Measurements from ENCODE around the gene MYBBP1A. TPM values are rescaled to one million over a fixed set of nuclear protein-coding genes. Genes with fewer than 3 reads are reported as not detected.

Gene MYBBP1A
- total and polyA plus RNA-seq, 2 of the 8 experiments (the other 6 are each of a cell fraction or from before 2014, with no cell fraction given), result 46.8 to 151 TPM

DNA sequence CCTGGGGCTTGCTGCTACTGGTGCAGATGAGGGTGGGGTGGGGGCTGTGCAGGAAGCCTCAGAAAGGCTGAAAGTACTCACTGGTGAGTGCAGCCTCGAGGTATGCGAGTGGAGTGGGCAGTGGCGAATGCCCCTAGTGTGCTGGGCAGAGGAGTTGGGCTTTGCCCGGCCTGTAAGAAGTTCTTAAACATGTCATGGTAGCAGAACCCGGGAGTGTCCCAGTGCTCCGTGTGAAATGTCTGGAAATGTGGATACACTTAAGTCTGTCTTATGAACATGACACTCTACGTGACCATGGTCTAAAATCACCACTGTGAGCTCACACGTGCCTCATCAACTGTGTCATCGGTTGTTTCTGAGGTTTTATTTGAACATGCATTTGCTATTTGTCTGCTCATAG is 30.9 kb upstream of the MYBBP1A start:
- Histone ChIP-seq H3K36me3 (ENCODE audit: control insufficient read depth in 2 of 4, insufficient read depth in 4 of 4, low read length in 3 of 4) (no peaks in the 10 kb centered on the region), H4K91ac (replicated peaks; ENCODE audit: insufficient read length, low read length) (no peak overlapping the region), H2AFZ (ENCODE audit: low read length) (no peak overlapping the region), H3K56ac (replicated peaks; ENCODE audit: insufficient read length, low read depth, low read length) (no peak overlapping the region), H3K18ac (ENCODE audit: extremely low read depth, low read length) (no peak overlapping the region), H2BK20ac (ENCODE audit: low read length) (no peak overlapping the region), H3K4ac (replicated peaks; ENCODE audit: insufficient read length, low read depth, low read length) (no peak overlapping the region), H4K8ac (ENCODE audit: extremely low read depth, insufficient read depth, low read length) (no peak overlapping the region), H3K23me2 (ENCODE audit: low read depth, low read length) (peaks cover 10% of the 10 kb centered on the region; the same call in 1 of the 2 replicates), H3K27me3 (replicated peaks in 1 of 4; ENCODE audit: control insufficient read depth in 3 of 4, extremely low read depth in 1 of 4, insufficient read depth in 3 of 4, low read length in 3 of 4) (peaks cover 8 to 45% (median 38%) of the 10 kb centered on the region in 4 experiments), H2AK5ac (ENCODE audit: low read depth, low read length) (0 out of 2 replicates have a peak overlapping the region, but pooled peaks have one; percentile 13), H3K14ac (ENCODE audit: insufficient read length) (no peak overlapping the region), H2BK15ac (ENCODE audit: low read length) (no peak overlapping the region; the same call in 1 of the 2 replicates), H3K4me3 (ENCODE audit: extremely low read depth in 1 of 4, insufficient read depth in 2 of 4, low read depth in 3 of 4, low read length in 4 of 4) (no peak overlapping the region), H2BK120ac (replicated peaks; ENCODE audit: low read depth, low read length) (no peak overlapping the region), H3K79me1 (ENCODE audit: low read depth, low read length) (no peaks in the 10 kb centered on the region), H3K23ac (ENCODE audit: insufficient read length) (no peak overlapping the region), H3K4me1 (replicated peaks in 1 of 4; ENCODE audit: control insufficient read depth in 3 of 4, insufficient read depth in 4 of 4, low read length in 3 of 4) (peaks cover 0 to 22% (median 13%) of the 10 kb centered on the region in 4 experiments; a peak in 6 of 7 replicates), H4K20me1 (replicated peaks in 1 of 2; ENCODE audit: control insufficient read depth in 1 of 2, insufficient read depth in 2 of 2, low read length in 2 of 2) (peaks cover 0 to 1% of the 10 kb centered on the region in 2 experiments), H3K79me2 (ENCODE audit: control insufficient read depth in 1 of 2, insufficient read depth in 2 of 2, low read length in 2 of 2) (no peaks in the 10 kb centered on the region), H3K9ac (replicated peaks in 1 of 4; ENCODE audit: extremely low read depth in 1 of 4, low read depth in 3 of 4, low read length in 3 of 4) (no peak overlapping the region), H4K5ac (ENCODE audit: insufficient read length, low read depth, low read length) (no peak overlapping the region), H2BK5ac (ENCODE audit: low read depth, low read length) (no peak overlapping the region), H3K4me2 (ENCODE audit: insufficient read depth in 1 of 2, low read depth in 2 of 2, low read length in 2 of 2) (peak overlapping the region in 1 of 2 experiments; percentile 88; a peak in 1 of 4 replicates), H3K27ac (ENCODE audit: low read depth, low read length) (no peak overlapping the region), H2BK12ac (ENCODE audit: low read depth, low read length) (no peak overlapping the region), H3K9me3 (ENCODE audit: insufficient read depth in 2 of 2, low read depth in 1 of 2, low read length in 1 of 2) (no peaks in the 10 kb centered on the region)
- 81% methylated on average over 9 of the region's 9 CpGs; no CpG with 5 or more reads in 1 of the 2 experiments for WGBS, 2 experiments (ENCODE audit: extremely low coverage in 1 of 2, insufficient coverage in 1 of 2, insufficient read length in 1 of 2, insufficient replicate concordance in 2 of 2, low coverage in 1 of 2, low lambda C conversion rate in 2 of 2, missing lambda C conversion rate in 1 of 2)
- FAIRE-seq (no peak), DNase-seq (ENCODE audit: low read depth in 1 of 2, low spot score in 2 of 2) (no peak)
- ChIA-PET CTCF (ENCODE audit: partially characterized antibody) (interaction anchor here (0.7 to 4.2 kb wide), 6 partner anchors 9 to 637 kb away, joined by 3 to 39 read pairs (median 4); no protein-coding TSS in a partner anchor), POLR2A (ENCODE audit: partially characterized antibody) (interaction anchor here (0.7 to 1.6 kb wide), 5 partner anchors 10 to 339 kb away, joined by 3 to 6 read pairs (median 5); no protein-coding TSS in a partner anchor)
- no peak for TF ChIP-seq EZH2 (IDR thresholded peaks at IDR 0.05; ENCODE audit: low read depth, low read length, severe bottlenecking)
- TF ChIP-seq KDM4A (IDR thresholded peaks at IDR 0.05; ENCODE audit: low read depth, low read length, severe bottlenecking), result no peak
- no peak for TF ChIP-seq JUN (IDR thresholded peaks at IDR 0.05; ENCODE audit: low read depth, low read length)
- TF ChIP-seq SP4 (IDR thresholded peaks at IDR 0.05; ENCODE audit: low read length), result no peak
- TF ChIP-seq, protein P1, sequence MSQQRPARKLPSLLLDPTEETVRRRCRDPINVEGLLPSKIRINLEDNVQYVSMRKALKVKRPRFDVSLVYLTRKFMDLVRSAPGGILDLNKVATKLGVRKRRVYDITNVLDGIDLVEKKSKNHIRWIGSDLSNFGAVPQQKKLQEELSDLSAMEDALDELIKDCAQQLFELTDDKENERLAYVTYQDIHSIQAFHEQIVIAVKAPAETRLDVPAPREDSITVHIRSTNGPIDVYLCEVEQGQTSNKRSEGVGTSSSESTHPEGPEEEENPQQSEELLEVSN (IDR thresholded peaks at IDR 0.05), result no peak
- no peak for TF ChIP-seq SUZ12 (IDR thresholded peaks at IDR 0.05; ENCODE audit: low read length)
- no peak for TF ChIP-seq KDM5A (IDR thresholded peaks at IDR 0.05; ENCODE audit: low read length)
- TF ChIP-seq TEAD4 (IDR thresholded peaks at IDR 0.05; ENCODE audit: low read depth, low read length), result no peak
